Inflammatory macrophage treated with lipopolysaccharide for 4 hours (primary cell): Measurements from ENCODE around the gene ARHGAP20.

ENCODE experiments used
- DNase-seq: peaks from one replicate; pipeline ENCODE4 v3.0.0-alpha.2; 2020

Gene ARHGAP20, protein sequence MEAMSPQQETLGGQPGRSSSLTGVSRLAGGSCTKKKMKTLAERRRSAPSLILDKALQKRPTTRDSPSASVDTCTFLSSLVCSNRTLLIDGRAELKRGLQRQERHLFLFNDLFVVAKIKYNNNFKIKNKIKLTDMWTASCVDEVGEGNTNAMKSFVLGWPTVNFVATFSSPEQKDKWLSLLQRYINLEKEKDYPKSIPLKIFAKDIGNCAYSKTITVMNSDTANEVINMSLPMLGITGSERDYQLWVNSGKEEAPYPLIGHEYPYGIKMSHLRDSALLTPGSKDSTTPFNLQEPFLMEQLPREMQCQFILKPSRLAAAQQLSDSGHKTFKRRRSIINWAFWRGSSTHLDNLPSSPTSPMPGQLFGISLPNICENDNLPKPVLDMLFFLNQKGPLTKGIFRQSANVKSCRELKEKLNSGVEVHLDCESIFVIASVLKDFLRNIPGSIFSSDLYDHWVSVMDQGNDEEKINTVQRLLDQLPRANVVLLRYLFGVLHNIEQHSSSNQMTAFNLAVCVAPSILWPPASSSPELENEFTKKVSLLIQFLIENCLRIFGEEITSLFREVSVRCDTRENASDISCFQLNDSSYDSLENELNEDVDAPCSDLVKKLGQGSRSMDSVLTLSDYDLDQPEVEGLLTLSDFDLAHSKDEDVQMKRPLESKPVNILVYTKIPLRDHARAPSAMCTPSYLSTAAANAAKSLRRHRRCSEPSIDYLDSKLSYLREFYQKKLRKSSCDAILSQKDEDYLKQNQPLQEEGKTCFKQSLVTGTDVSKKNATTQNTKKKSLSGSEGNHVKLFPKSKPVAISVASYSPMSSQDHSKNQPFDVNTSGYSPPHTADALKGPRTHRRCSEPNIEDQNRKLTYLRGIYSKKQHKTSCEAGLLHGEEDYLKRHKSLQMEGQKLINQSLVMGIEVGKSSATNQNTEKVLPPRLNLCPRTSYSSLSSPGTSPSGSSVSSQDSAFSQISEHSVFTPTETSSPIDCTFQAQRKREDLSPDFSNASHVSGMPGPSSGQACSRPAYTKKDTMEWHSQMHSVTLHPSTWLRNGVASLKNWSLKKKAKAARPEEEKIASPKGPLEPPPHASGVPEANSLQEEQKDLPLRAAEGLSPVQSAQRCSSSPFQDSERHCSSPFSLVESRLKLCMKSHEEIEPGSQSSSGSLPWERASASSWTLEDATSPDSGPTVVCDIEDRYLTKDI

GRCh38 chr11:110711776-110712658 lies at the start of gene ARHGAP20:
TSS of gene ARHGAP20 (minus strand) at chr11:110712437. CDS start at chr11:110712231, 206 bp downstream.
- peak; percentile 58 for DNase-seq

DNA sequence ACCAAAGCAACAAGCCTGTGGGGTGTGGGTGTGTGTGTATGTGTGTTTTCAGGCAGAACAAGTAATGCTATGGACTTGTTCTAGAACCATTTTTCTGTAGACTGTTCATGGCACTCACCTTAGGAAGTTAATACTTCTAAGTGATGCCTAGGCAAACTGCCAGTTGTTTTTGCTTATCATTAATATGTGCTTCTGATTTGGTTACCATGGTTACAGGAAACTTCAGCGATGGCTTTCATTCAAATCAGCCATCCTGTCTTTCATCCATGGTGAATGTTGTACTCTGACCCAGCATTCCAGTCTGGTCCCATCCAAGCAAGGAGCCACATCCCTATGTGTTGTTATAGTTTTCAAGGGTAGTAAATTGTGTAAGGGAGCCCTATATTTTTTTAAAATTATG lies 49.8 kb upstream of the ARHGAP20 start:
- no peak for DNase-seq

- no peak for DNase-seq
Measured at GRCh38 chr11:110761131-110761530, 48.9 kb upstream of the ARHGAP20 start.

DNA sequence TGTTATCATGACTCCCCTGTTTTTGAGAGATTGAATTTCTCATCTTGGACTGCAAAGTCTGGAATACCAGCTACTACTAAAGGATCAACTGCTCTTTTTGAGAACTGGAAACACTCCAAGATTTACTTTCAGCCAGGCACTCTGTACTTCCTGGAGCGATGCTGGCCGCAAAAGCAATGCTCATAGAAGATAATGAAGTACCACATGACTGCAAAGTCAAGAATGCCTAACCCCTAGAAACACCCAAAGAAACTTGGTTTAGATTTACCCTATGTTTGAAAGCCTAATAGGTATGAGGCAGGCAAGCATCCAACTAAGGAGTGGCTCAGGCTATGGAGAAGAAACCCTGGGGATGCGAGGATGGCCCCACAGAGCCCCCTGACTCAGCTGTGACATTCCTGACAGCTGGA lies 47.7 kb upstream of the ARHGAP20 start:
- DNase-seq: no peak

DNA sequence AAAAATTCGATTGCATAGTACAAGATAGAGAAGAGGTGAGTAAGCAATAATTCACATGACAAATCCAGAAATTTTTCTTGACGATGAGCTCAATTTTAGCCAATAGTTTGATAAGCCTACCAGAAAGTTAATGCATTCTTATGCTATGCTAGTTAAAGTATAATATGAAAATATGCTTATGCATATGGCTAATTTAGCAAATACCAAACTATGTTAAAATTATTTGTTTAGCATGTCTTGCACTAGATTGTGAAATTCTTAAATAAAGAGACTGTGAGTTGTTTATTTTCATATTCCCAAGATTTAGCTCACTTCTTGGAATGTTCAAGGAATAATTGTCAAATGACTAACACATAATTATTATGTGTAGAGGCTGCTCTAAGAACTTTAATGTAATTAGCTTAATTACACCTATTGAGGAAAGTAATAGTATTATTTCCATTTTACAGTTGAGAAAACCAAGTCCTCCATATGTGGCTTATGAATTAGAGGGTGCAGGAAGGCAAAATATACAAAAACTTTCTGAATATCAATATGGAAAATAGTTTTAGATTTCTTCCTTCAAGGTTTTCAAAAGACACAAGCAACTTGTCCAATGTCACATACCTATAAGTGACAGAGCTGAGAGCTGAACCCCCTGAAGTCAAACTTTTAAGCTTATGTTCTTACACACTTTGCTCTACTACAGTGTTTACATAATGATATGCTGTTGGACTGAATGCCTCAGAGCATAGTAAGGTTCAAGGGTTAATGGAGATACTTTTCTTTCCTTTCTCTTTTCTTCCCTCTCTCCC lies 45.9 kb upstream of the ARHGAP20 start:
- no peak for DNase-seq

- DNase-seq: no peak
Measured at GRCh38 chr11:110757066-110757465, 44.8 kb upstream of the ARHGAP20 start.

DNA sequence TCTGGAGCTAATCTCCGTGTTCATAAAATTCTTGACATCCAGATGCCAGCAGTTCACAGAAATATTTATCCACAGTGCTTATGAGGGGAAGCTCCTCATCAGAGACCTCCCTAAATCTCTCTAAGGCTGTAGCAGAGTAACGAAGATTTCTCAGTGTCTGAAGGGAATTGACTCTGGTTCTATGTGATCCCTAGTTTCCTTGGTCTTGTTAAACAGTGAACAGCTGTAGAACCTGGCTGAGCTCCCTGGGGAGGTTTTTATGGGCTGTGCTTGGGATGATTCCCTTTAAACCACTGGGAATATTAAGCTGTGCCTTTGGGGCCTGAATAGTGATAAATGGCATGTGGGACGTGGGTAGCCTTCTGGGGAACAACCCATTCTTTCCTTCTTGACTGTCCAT lies 43.7 kb upstream of the ARHGAP20 start:
- no peak for DNase-seq

GRCh38 chr11:110752890-110753289 lies 40.7 kb upstream of the ARHGAP20 start:
- DNase-seq: no peak

DNA sequence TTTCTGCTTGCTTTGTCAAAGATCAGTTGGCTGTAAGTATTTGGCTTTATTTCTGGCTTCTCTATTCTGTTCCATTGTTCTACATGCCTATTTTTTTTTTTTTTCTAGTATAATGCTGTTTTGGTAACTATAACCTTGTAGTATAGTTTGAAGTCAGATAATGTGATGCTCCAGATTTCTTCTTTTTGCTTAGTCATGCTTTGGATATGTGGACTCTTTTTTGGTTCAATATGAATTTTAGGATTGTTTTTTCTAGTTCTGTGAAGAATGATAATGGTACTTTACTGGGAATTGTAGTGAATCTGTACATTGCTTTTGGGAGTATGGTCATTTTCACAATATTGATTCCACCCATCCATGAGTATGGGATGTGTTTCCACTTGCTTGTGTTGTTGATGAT lies 37.9 kb upstream of the ARHGAP20 start:
- DNase-seq: no peak

DNA sequence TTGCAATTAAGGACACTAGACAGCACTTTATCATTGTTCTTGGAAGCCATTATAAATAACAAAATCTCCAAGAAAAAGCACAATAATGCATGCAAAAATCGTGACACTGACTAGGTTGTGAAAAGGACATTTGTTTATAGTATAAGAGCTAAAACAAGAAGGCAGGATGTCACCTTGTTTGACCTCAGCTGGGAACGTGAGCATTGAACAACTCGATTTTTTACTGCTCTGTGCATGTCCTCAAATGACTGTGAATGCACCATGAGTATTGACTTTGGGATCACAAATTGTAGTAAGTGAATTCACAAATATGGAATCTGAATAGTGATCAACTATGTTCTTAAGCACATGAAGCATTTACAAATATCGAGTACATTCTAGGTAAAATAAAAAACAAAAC lies 35.3 kb upstream of the ARHGAP20 start:
- DNase-seq: no peak

DNA sequence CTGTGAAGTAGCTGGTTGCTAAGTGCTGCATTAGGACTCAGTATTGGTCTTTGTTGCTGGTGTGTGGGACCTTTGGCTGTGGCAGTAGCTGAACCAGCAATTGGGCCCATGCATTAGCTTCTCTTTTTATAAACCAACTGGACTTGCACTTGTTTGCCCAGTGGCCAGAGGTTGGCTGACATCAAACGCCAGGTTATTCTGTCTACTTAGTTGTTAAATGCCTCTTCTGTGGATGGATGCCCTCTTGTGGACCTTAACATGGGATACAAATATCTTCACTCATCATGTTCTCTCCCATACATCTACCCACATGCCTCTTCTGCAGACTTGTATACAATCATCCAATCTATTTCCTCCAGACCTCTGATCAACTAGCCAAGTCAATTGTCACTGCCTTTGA lies 26.4 kb upstream of the ARHGAP20 start:
- DNase-seq: no peak

GRCh38 chr11:110737593-110737992 lies 25.4 kb upstream of the ARHGAP20 start:
- DNase-seq: peak; percentile 22

DNA sequence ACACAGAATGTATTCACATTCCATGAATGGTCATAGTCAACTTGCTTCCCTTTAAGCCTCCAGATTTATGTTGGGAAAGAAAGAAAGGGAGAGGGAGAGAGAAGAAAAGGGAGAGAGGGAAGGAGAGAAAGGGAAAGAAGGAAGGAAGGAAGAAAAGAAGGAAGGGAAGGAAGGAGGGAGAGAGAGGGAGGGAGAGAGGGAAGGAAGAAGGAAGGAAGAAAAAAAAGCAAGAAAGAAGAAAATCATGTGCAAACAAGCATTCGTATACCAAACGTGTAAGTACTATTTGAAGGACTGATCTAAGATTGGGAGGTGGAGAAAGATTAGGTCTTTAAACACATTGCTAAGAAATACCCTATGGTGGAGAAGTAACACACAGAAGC lies 23.9 kb upstream of the ARHGAP20 start:
- no peak for DNase-seq

DNA sequence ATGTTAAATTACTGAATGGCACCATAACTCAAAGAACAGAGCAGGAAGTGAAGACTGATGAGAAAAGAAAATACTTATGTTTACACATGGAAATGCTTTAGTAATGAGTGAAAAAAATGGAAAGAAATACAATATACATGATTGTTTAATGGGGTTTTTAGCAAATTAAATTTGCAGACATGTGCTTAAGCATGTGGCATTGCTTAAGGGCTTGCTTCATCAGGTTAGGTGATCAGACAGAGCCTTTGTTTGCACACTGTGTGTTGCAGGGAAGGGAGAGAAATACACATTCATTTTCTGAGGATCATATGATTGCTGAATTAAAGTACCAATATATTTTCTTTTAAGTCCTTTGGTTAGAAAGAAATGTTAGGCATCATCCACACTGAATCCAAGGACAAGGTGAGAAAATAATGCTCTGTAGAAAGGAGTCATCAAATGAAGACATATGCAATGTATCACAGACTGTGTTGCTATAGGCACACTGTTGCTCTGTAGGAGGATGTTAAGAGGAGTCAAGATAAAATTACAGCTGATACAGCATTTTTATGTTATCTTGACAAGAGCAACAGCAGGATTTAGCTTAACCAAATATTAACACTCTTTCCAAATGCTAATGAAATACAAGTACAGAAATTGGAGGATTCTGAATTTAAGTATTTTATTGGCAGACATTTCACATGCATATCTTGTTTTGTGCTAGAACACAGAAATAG lies 23.4 kb upstream of the ARHGAP20 start:
- no peak for DNase-seq

- DNase-seq: no peak
Measured at GRCh38 chr11:110734790-110735189, 22.6 kb upstream of the ARHGAP20 start.

- no peak for DNase-seq
Measured at GRCh38 chr11:110730773-110731172, 18.5 kb upstream of the ARHGAP20 start.

DNA sequence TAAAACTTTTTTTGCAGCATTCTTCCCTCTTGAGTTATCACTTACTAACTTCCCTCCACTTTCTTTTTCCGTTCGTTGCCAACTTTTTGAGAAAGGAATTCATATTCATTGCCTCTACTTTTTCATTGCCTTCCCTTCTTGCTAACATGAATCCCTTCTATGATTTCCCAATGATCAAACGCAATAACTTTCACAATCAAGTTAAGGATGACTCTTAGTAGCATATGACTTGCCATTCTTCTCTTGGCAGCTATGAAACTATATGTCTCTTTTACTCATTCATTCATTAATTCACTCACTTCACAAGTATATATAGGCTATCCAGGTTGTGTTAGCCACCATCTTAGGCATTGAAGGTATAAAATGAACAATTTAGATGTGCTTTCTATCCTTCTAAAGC lies 16.6 kb upstream of the ARHGAP20 start:
- peak; percentile 78 for DNase-seq

GRCh38 chr11:110728476-110728875 lies 16.2 kb upstream of the ARHGAP20 start:
- DNase-seq: no peak

- no peak for DNase-seq
Measured at GRCh38 chr11:110724358-110724757, 12.1 kb upstream of the ARHGAP20 start.

- no peak for DNase-seq
Measured at GRCh38 chr11:110720431-110721275, 8.4 kb upstream of the ARHGAP20 start.
